ENCODE measurements around the gene ETV6.

The ETV6 gene

GRCh38 chr12:11698729-11699128 lies 49.3 kb downstream of the ETV6 start:
- H3K4me2 ChIP-seq (ENCODE audit: low read length) = no peak overlapping the region
- no peak overlapping the region for H3K4me3 ChIP-seq (ENCODE audit: low read length)
- H3K27me3 ChIP-seq (ENCODE audit: control insufficient read depth, insufficient read depth, low read length) = no peaks in the 10 kb centered on the region
- H3K9ac ChIP-seq (ENCODE audit: low read depth, low read length) = no peak overlapping the region
- H3K9me3 ChIP-seq (replicated peaks; ENCODE audit: low read length) = no peaks in the 10 kb centered on the region
- peaks cover 20% of the 10 kb centered on the region for H3K4me1 ChIP-seq (ENCODE audit: control insufficient read depth, insufficient read depth, low read length)
- H3K36me3 ChIP-seq (ENCODE audit: insufficient read depth, low read length) = no peaks in the 10 kb centered on the region

- H3K36me3 ChIP-seq (ENCODE audit: insufficient read depth, low read length) = no peaks in the 10 kb centered on the region
- no peak overlapping the region for H3K4me3 ChIP-seq (ENCODE audit: low read length)
- H3K9ac ChIP-seq (ENCODE audit: low read depth, low read length) = no peak overlapping the region
- no peak overlapping the region for H3K4me2 ChIP-seq (ENCODE audit: low read length)
- H3K9me3 ChIP-seq (replicated peaks; ENCODE audit: low read length) = no peaks in the 10 kb centered on the region
- H3K4me1 ChIP-seq (ENCODE audit: control insufficient read depth, insufficient read depth, low read length) = peaks cover 28% of the 10 kb centered on the region
- no peaks in the 10 kb centered on the region for H3K27me3 ChIP-seq (ENCODE audit: control insufficient read depth, insufficient read depth, low read length)
These were observed 52.0 kb downstream of the ETV6 start for GRCh38 chr12:11701433-11701832.

GRCh38 chr12:11702959-11703358 lies 53.5 kb downstream of the ETV6 start:
- Histone ChIP-seq H3K27me3 (ENCODE audit: control insufficient read depth, insufficient read depth, low read length) (no peaks in the 10 kb centered on the region), H3K36me3 (ENCODE audit: insufficient read depth, low read length) (no peaks in the 10 kb centered on the region), H3K4me3 (ENCODE audit: low read length) (no peak overlapping the region), H3K9ac (ENCODE audit: low read depth, low read length) (no peak overlapping the region), H3K9me3 (replicated peaks; ENCODE audit: low read length) (no peaks in the 10 kb centered on the region), H3K4me1 (ENCODE audit: control insufficient read depth, insufficient read depth, low read length) (peaks cover 18% of the 10 kb centered on the region), H3K4me2 (ENCODE audit: low read length) (no peak overlapping the region)

GRCh38 chr12:11703378-11703777 lies 53.9 kb downstream of the ETV6 start:
- H3K9ac ChIP-seq (ENCODE audit: low read depth, low read length) = no peak overlapping the region
- no peak overlapping the region for H3K4me3 ChIP-seq (ENCODE audit: low read length)
- no peak overlapping the region for H3K4me2 ChIP-seq (ENCODE audit: low read length)
- peaks cover 16% of the 10 kb centered on the region for H3K4me1 ChIP-seq (ENCODE audit: control insufficient read depth, insufficient read depth, low read length)
- no peaks in the 10 kb centered on the region for H3K27me3 ChIP-seq (ENCODE audit: control insufficient read depth, insufficient read depth, low read length)
- H3K36me3 ChIP-seq (ENCODE audit: insufficient read depth, low read length) = no peaks in the 10 kb centered on the region
- H3K9me3 ChIP-seq (replicated peaks; ENCODE audit: low read length) = no peaks in the 10 kb centered on the region

- no peaks in the 10 kb centered on the region for H3K27me3 ChIP-seq (ENCODE audit: control insufficient read depth, insufficient read depth, low read length)
- H3K4me2 ChIP-seq (ENCODE audit: low read length) = no peak overlapping the region
- no peak overlapping the region for H3K9ac ChIP-seq (ENCODE audit: low read depth, low read length)
- H3K4me3 ChIP-seq (ENCODE audit: low read length) = no peak overlapping the region
- H3K36me3 ChIP-seq (ENCODE audit: insufficient read depth, low read length) = no peaks in the 10 kb centered on the region
- H3K4me1 ChIP-seq (ENCODE audit: control insufficient read depth, insufficient read depth, low read length) = peaks cover 20% of the 10 kb centered on the region
- H3K9me3 ChIP-seq (replicated peaks; ENCODE audit: low read length) = no peaks in the 10 kb centered on the region
These were observed 54.6 kb downstream of the ETV6 start for GRCh38 chr12:11704089-11704488.

GRCh38 chr12:11705010-11705409 lies 55.5 kb downstream of the ETV6 start:
- Histone ChIP-seq H3K4me2 (ENCODE audit: low read length) (no peak overlapping the region), H3K36me3 (ENCODE audit: insufficient read depth, low read length) (no peaks in the 10 kb centered on the region), H3K27me3 (ENCODE audit: control insufficient read depth, insufficient read depth, low read length) (no peaks in the 10 kb centered on the region), H3K4me3 (ENCODE audit: low read length) (no peak overlapping the region), H3K9me3 (replicated peaks; ENCODE audit: low read length) (no peaks in the 10 kb centered on the region), H3K4me1 (ENCODE audit: control insufficient read depth, insufficient read depth, low read length) (peaks cover 20% of the 10 kb centered on the region), H3K9ac (ENCODE audit: low read depth, low read length) (no peak overlapping the region)

GRCh38 chr12:11706509-11707379 lies 57.3 kb downstream of the ETV6 start:
- Histone ChIP-seq H3K4me3 (ENCODE audit: low read length) (no peak overlapping the region), H3K9ac (ENCODE audit: low read depth, low read length) (no peak overlapping the region), H3K4me1 (ENCODE audit: control insufficient read depth, insufficient read depth, low read length) (peaks cover 28% of the 10 kb centered on the region)

GRCh38 chr12:11707535-11707934 lies 58.1 kb downstream of the ETV6 start:
- Histone ChIP-seq H3K4me3 (ENCODE audit: low read length) (no peak overlapping the region), H3K27me3 (ENCODE audit: control insufficient read depth, insufficient read depth, low read length) (no peaks in the 10 kb centered on the region), H3K9me3 (replicated peaks; ENCODE audit: low read length) (no peaks in the 10 kb centered on the region), H3K9ac (ENCODE audit: low read depth, low read length) (no peak overlapping the region), H3K4me1 (ENCODE audit: control insufficient read depth, insufficient read depth, low read length) (peaks cover 34% of the 10 kb centered on the region), H3K36me3 (ENCODE audit: insufficient read depth, low read length) (no peaks in the 10 kb centered on the region), H3K4me2 (ENCODE audit: low read length) (no peak overlapping the region)

More at GRCh38 chr12:11706509-11707379, 57.3 kb downstream of the ETV6 start:
- no peaks in the 10 kb centered on the region for H3K27me3 ChIP-seq (ENCODE audit: control insufficient read depth, insufficient read depth, low read length)
- no peak overlapping the region for H3K4me2 ChIP-seq (ENCODE audit: low read length)
- H3K36me3 ChIP-seq (ENCODE audit: insufficient read depth, low read length) = no peaks in the 10 kb centered on the region
- no peaks in the 10 kb centered on the region for H3K9me3 ChIP-seq (replicated peaks; ENCODE audit: low read length)

GRCh38 chr12:11709513-11709912 lies 60.0 kb downstream of the ETV6 start:
- Histone ChIP-seq H3K4me1 (ENCODE audit: control insufficient read depth, insufficient read depth, low read length) (peaks cover 34% of the 10 kb centered on the region), H3K36me3 (ENCODE audit: insufficient read depth, low read length) (no peaks in the 10 kb centered on the region), H3K4me2 (ENCODE audit: low read length) (no peak overlapping the region), H3K4me3 (ENCODE audit: low read length) (no peak overlapping the region), H3K27me3 (ENCODE audit: control insufficient read depth, insufficient read depth, low read length) (no peaks in the 10 kb centered on the region), H3K9ac (ENCODE audit: low read depth, low read length) (no peak overlapping the region), H3K9me3 (replicated peaks; ENCODE audit: low read length) (no peaks in the 10 kb centered on the region)

- Histone ChIP-seq H3K4me1 (ENCODE audit: control insufficient read depth, insufficient read depth, low read length) (peaks cover 26% of the 10 kb centered on the region), H3K9ac (ENCODE audit: low read depth, low read length) (no peak overlapping the region), H3K4me3 (ENCODE audit: low read length) (no peak overlapping the region), H3K36me3 (ENCODE audit: insufficient read depth, low read length) (no peaks in the 10 kb centered on the region), H3K27me3 (ENCODE audit: control insufficient read depth, insufficient read depth, low read length) (no peaks in the 10 kb centered on the region), H3K4me2 (ENCODE audit: low read length) (no peak overlapping the region), H3K9me3 (replicated peaks; ENCODE audit: low read length) (no peaks in the 10 kb centered on the region)
These were observed 61.0 kb downstream of the ETV6 start for GRCh38 chr12:11710431-11710830.

GRCh38 chr12:11710906-11711305 lies 61.4 kb downstream of the ETV6 start:
- Histone ChIP-seq H3K4me3 (ENCODE audit: low read length) (no peak overlapping the region), H3K9me3 (replicated peaks; ENCODE audit: low read length) (no peaks in the 10 kb centered on the region), H3K9ac (ENCODE audit: low read depth, low read length) (no peak overlapping the region), H3K4me1 (ENCODE audit: control insufficient read depth, insufficient read depth, low read length) (peaks cover 22% of the 10 kb centered on the region), H3K36me3 (ENCODE audit: insufficient read depth, low read length) (no peaks in the 10 kb centered on the region), H3K27me3 (ENCODE audit: control insufficient read depth, insufficient read depth, low read length) (no peaks in the 10 kb centered on the region), H3K4me2 (ENCODE audit: low read length) (no peak overlapping the region)

Data from skeletal muscle satellite cell (primary cell).